MM.1S (cell line): ENCODE measurements around the gene ABCG2.

Experiments used
- DNase-seq: peaks from one replicate; pipeline ENCODE4 v3.0.0-alpha.2; 2015
- H2AFZ ChIP-seq: fragments of 300-600 bp; sonication (generic); 2 replicates; pipeline ENCODE4 v1.6.0; 2016; ENCODE audit warnings: antibody characterized with exemption, low read length
- H3F3A ChIP-seq: fragments of 300-600 bp; sonication (generic); 2 replicates; pipeline ENCODE4 v1.6.1; 2016; ENCODE audit warnings: mild to moderate bottlenecking, antibody characterized with exemption, low read length, moderate library complexity, mixed read lengths; ENCODE audit not compliant: insufficient read depth
- H3K27ac ChIP-seq: fragments of 300-600 bp; sonication (generic); 2 replicates; pipeline ENCODE4 v1.5.1; 2016; ENCODE audit warnings: mild to moderate bottlenecking, low read length
- H3K27me3 ChIP-seq: fragments of 300-600 bp; sonication (generic); replicated peaks from 2 replicates; pipeline ENCODE4 v1.6.0; 2016; ENCODE audit warnings: low read length; ENCODE audit not compliant: insufficient read depth
- H3K36me3 ChIP-seq: fragments of 300-600 bp; sonication (generic); replicated peaks from 2 replicates; pipeline ENCODE4 v1.6.1; 2016; ENCODE audit warnings: mild to moderate bottlenecking, low read length, mixed read lengths; ENCODE audit not compliant: insufficient read depth
- H3K4me1 ChIP-seq: fragments of 300-600 bp; sonication (generic); 2 replicates; pipeline ENCODE4 v1.6.1; 2016; ENCODE audit warnings: low read length, mixed read lengths
- H3K4me2 ChIP-seq: fragments of 300-600 bp; sonication (generic); 2 replicates; pipeline ENCODE4 v1.6.0; 2016; ENCODE audit warnings: low read depth, low read length
- H3K4me3 ChIP-seq: fragments of 300-600 bp; sonication (generic); 2 replicates; pipeline ENCODE4 v1.5.1; 2016; ENCODE audit warnings: low read length, mixed read lengths
- H3K79me2 ChIP-seq: fragments of 300-600 bp; sonication (generic); 2 replicates; pipeline ENCODE4 v1.6.1; 2016; ENCODE audit warnings: mixed run types, low read length, mixed read lengths
- H3K9ac ChIP-seq: fragments of 300-600 bp; sonication (generic); 2 replicates; pipeline ENCODE4 v1.6.1; 2016; ENCODE audit warnings: low read length, mixed read lengths
- H3K9me2 ChIP-seq: fragments of 300-600 bp; sonication (generic); replicated peaks from 2 replicates; pipeline ENCODE4 v1.6.1; 2016; ENCODE audit warnings: mild to moderate bottlenecking, low read length, mixed read lengths; ENCODE audit not compliant: insufficient read depth
- H3K9me3 ChIP-seq: fragments of 300-600 bp; sonication (generic); replicated peaks from 2 replicates; pipeline ENCODE4 v1.6.1; 2016; ENCODE audit warnings: mild to moderate bottlenecking, low read length, mixed read lengths; ENCODE audit not compliant: insufficient read depth
- H4K20me1 ChIP-seq: fragments of 300-600 bp; sonication (generic); 2 replicates; pipeline ENCODE4 v1.6.1; 2016; ENCODE audit warnings: mild to moderate bottlenecking, low read length, moderate library complexity, mixed read lengths; ENCODE audit not compliant: insufficient read depth
- CTCF ChIP-seq: fragments of 300-600 bp; sonication (generic); IDR thresholded peaks from 2 replicates; pipeline ENCODE4 v1.5.1; 2016; ENCODE audit warnings: antibody characterized with exemption, low read length, mixed read lengths
- EZH2 ChIP-seq: fragments of 300-600 bp; sonication (generic); optimal IDR thresholded peaks from 2 replicates; pipeline ENCODE3; 2017; ENCODE audit warnings: low read depth, mild to moderate bottlenecking, antibody characterized with exemption, low read length, mixed read lengths
- EZH2phosphoT487 ChIP-seq: fragments of 300-600 bp; sonication (generic); IDR thresholded peaks from 2 replicates; pipeline ENCODE4 v1.6.1; 2018; ENCODE audit warnings: antibody characterized with exemption, low read length

ABCG2 gene

GRCh38 chr4:88135356-88135663 lies 23.1 kb downstream of the ABCG2 start:
- H3K4me1 ChIP-seq: no peaks in the 10 kb centered on the region
- no peaks in the 10 kb centered on the region for H4K20me1 ChIP-seq
- H3K9ac ChIP-seq: no peak overlapping the region
- H3K9me3 ChIP-seq: no peaks in the 10 kb centered on the region
- no peak for TF ChIP-seq CTCF
- TF ChIP-seq EZH2phosphoT487: no peak
- no peak for TF ChIP-seq EZH2
- H3K4me3 ChIP-seq: no peak overlapping the region
- no peak overlapping the region for H2AFZ ChIP-seq
- no peaks in the 10 kb centered on the region for H3F3A ChIP-seq
- H3K79me2 ChIP-seq: no peaks in the 10 kb centered on the region
- H3K4me2 ChIP-seq: no peak overlapping the region
- H3K27me3 ChIP-seq: no peaks in the 10 kb centered on the region
- DNase-seq: no peak
- no peaks in the 10 kb centered on the region for H3K36me3 ChIP-seq
- H3K27ac ChIP-seq: no peak overlapping the region
- H3K9me2 ChIP-seq: no peaks in the 10 kb centered on the region

- H3K4me2 ChIP-seq: no peak overlapping the region
- no peaks in the 10 kb centered on the region for H3F3A ChIP-seq
- TF ChIP-seq EZH2phosphoT487 (no peak), CTCF (no peak), EZH2 (no peak)
Measured at GRCh38 chr4:88134536-88135355, 23.7 kb downstream of the ABCG2 start.

GRCh38 chr4:88134111-88134510 lies 24.3 kb downstream of the ABCG2 start:
- no peaks in the 10 kb centered on the region for H3K79me2 ChIP-seq
- no peak overlapping the region for H2AFZ ChIP-seq
- no peak overlapping the region for H3K9ac ChIP-seq
- no peak overlapping the region for H3K27ac ChIP-seq
- no peaks in the 10 kb centered on the region for H3K4me1 ChIP-seq
- H3F3A ChIP-seq: no peaks in the 10 kb centered on the region
- TF ChIP-seq EZH2phosphoT487 (no peak), CTCF (no peak), EZH2 (no peak)
- H3K4me3 ChIP-seq: no peak overlapping the region
- no peaks in the 10 kb centered on the region for H3K9me3 ChIP-seq
- no peaks in the 10 kb centered on the region for H3K36me3 ChIP-seq
- no peaks in the 10 kb centered on the region for H3K27me3 ChIP-seq
- no peaks in the 10 kb centered on the region for H4K20me1 ChIP-seq
- H3K4me2 ChIP-seq: no peak overlapping the region
- DNase-seq: no peak
- H3K9me2 ChIP-seq: no peaks in the 10 kb centered on the region

More at GRCh38 chr4:88134536-88135355, 23.7 kb downstream of the ABCG2 start:
- no peak overlapping the region for H3K4me3 ChIP-seq
- H3K27ac ChIP-seq: no peak overlapping the region
- no peaks in the 10 kb centered on the region for H4K20me1 ChIP-seq
- no peak overlapping the region for H3K9ac ChIP-seq
- H3K27me3 ChIP-seq: no peaks in the 10 kb centered on the region
- H3K4me1 ChIP-seq: no peaks in the 10 kb centered on the region
- no peaks in the 10 kb centered on the region for H3K9me2 ChIP-seq
- no peak overlapping the region for H2AFZ ChIP-seq
- no peaks in the 10 kb centered on the region for H3K36me3 ChIP-seq
- no peaks in the 10 kb centered on the region for H3K79me2 ChIP-seq
- no peak for DNase-seq
- H3K9me3 ChIP-seq: no peaks in the 10 kb centered on the region
